Thyroid gland (tissue), 4 donors: ENCODE results near the gene SSX4B.
"Not testable (repeated sequence)": the region's sequence is repeated elsewhere in the genome, so short reads cannot be mapped to it uniquely, and the experiment has no call there.

Experiments used
- CTCF ChIP-seq, 6 experiments: fragments of 200-600 bp in 3 of 6; fragments of 450-650 bp in 3 of 6; sonication (generic) in 3 of 6; IDR thresholded peaks; one replicate each; pipeline ENCODE4 v1.5.1; 2016 to 2019; ENCODE audit warnings: antibody characterized with exemption in 6 of 6, mild to moderate bottlenecking in 2 of 6, inconsistent platforms in 1 of 6, moderate library complexity in 1 of 6
- POLR2A ChIP-seq, 2 donors: fragments of 450-650 bp; IDR thresholded peaks; one replicate each; pipeline ENCODE4 v1.6.1; 2017; ENCODE audit warnings: antibody characterized with exemption in 2 of 2, mild to moderate bottlenecking in 2 of 2, moderate library complexity in 1 of 2

DNA sequence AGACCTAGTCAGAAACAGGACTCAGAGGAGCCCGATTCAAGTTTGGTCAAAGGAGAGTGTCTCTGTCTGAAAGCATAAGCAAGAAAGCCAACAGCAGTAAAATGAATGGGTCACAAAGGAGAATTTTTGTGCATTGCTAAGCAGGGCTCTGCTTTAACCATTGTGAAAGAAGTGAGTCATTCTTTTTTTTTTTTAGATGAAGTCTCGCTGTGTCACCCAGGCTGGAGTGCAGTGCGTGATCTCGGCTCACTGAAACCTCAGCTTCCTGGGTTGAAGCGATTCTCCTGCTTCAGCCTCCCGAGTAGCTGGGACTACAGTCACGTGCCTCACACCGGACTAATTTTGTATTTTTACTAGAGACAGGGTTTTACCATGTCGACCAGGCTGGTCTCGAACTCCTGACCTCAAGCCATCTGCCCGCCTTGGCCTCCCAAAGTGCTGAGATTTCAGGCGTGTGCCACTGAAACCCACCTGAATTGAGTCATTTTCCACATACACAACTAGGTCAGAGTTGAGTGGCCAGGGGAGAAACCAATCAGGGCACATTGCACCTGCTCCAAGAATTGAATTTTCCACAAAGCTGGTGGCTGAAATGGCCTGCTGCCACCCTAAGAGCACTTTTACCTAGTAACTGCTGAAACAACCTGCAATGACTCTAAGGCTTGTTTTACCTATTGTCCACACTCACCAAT, 43.9 kb downstream of the SSX4B start:
- TF ChIP-seq CTCF, POLR2A (IDR thresholded peaks at IDR 0.05): not testable (repeated sequence)
